ENCODE results near the gene POLR1D. TPM values are rescaled to one million over a fixed set of nuclear protein-coding genes. Genes with fewer than 3 reads are reported as not detected.
A peak's percentile ranks its signal among the peaks of the same experiment; 100 is the strongest.

The POLR1D gene
- total and polyA plus RNA-seq, 7 experiments from 2014 or later, result 111 to 176 (median 136) TPM

DNA sequence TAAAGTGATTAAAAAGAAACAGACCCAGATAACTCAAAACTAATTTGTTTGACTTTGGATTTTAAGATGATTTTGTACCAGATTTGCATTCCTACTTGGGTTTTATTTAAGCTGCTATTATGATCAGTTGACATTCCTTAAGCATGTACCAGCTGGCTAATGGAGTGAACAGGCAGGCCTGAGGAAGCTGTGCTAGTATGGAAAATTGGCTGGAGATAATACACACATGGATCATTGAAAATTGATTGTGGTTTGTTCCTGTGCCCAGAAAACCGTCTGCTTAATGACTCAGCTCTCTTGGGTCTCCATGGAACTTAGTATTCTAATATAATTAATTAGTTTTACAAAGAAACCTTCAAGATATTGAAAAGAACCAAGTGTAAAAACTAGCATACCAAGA is 22.6 kb downstream of the POLR1D start:
- ATAC-seq (no peak), DNase-seq (no peak)
- POLR2A ChIA-PET, result no interaction called here
- Histone ChIP-seq H3K36me3 (ENCODE audit: control insufficient read depth in 2 of 3, insufficient read depth in 3 of 3, low read length in 3 of 3) (peaks cover 0 to 14% (median 8%) of the 10 kb centered on the region in 3 experiments), H3K4me3 (ENCODE audit: low read length) (no peak overlapping the region), H3K4me1 (ENCODE audit: control insufficient read depth in 2 of 2, insufficient read depth in 2 of 2, low read length in 2 of 2) (no peaks in the 10 kb centered on the region), H3K27ac (ENCODE audit: low read depth, low read length) (no peak overlapping the region), H3K9me3 (ENCODE audit: control insufficient read depth in 2 of 3, low read length in 3 of 3) (no peaks in the 10 kb centered on the region), H3K27me3 (ENCODE audit: control insufficient read depth in 2 of 2, insufficient read depth in 2 of 2, low read length in 2 of 2) (no peaks in the 10 kb centered on the region)
- peak overlapping the region in 1 of 9 donors; percentile 24 for H3K27ac Mint-ChIP-seq
- H3K9me3 Mint-ChIP-seq, result peaks cover 0 to 11% (median 4%) of the 10 kb centered on the region in 11 donors
- H3K4me3 Mint-ChIP-seq, result no peak overlapping the region
- intact Hi-C loops (cut with micrococcal nuclease), result no loop called here
- CTCF ChIA-PET, result no interaction called here
- H3K4me1 Mint-ChIP-seq, result peaks cover 18 to 64% (median 45%) of the 10 kb centered on the region in 7 donors
- peaks cover 0 to 60% (median 33%) of the 10 kb centered on the region in 5 donors for H3K36me3 Mint-ChIP-seq
- H3K27me3 Mint-ChIP-seq, result no peaks in the 10 kb centered on the region

DNA sequence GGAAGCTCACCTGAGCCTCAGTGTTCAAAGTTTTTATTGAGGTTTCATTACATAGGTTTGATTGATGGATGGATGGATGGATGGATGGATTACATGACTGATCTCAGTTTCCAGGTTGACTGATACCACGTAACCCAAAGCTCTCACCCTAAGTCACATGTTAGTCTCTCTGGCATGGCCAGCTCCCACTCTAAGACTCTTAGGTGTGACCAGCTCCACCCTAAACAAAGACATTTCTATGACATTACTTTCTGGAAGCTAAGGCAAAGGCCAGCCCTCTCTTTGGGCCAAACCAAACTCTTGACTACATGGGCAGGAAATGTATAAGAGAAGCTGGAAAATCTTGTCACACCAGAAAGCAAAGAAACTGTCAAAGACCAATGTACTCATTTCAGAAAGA is 28.6 kb downstream of the POLR1D start:
- CTCF ChIA-PET, result no interaction called here

GRCh38 chr13:27654059-27654458 is 32.4 kb downstream of the POLR1D start:
- H3K27me3 Mint-ChIP-seq, result no peaks in the 10 kb centered on the region
- DNase-seq (no peak), ATAC-seq (no peak)
- Histone ChIP-seq H3K36me3 (ENCODE audit: control insufficient read depth in 2 of 3, insufficient read depth in 3 of 3, low read length in 3 of 3) (peaks cover 10 to 19% (median 16%) of the 10 kb centered on the region in 3 experiments), H3K27ac (ENCODE audit: low read depth, low read length) (no peak overlapping the region), H3K4me1 (ENCODE audit: control insufficient read depth in 2 of 2, insufficient read depth in 2 of 2, low read length in 2 of 2) (no peaks in the 10 kb centered on the region), H3K4me3 (ENCODE audit: low read length) (no peak overlapping the region), H3K9me3 (ENCODE audit: control insufficient read depth in 2 of 3, low read length in 3 of 3) (peaks cover 3 to 11% (median 7%) of the 10 kb centered on the region in 3 experiments), H3K27me3 (ENCODE audit: control insufficient read depth in 2 of 2, insufficient read depth in 2 of 2, low read length in 2 of 2) (no peaks in the 10 kb centered on the region)
- peaks cover 11 to 44% (median 35%) of the 10 kb centered on the region in 5 donors for H3K36me3 Mint-ChIP-seq
- CTCF ChIA-PET, result no interaction called here
- intact Hi-C loops (cut with micrococcal nuclease), result no loop called here
- H3K27ac Mint-ChIP-seq, result no peak overlapping the region
- POLR2A ChIA-PET, result no interaction called here
- H3K4me3 Mint-ChIP-seq, result no peak overlapping the region
- peaks cover 0 to 15% (median 7%) of the 10 kb centered on the region in 11 donors for H3K9me3 Mint-ChIP-seq
- H3K4me1 Mint-ChIP-seq, result peaks cover 0 to 16% (median 4%) of the 10 kb centered on the region in 7 donors

More for the DNA sequence above, 28.6 kb downstream of the POLR1D start:
- H3K9me3 ChIP-seq (ENCODE audit: control insufficient read depth in 2 of 3, low read length in 3 of 3), result peaks cover 3 to 11% (median 7%) of the 10 kb centered on the region in 3 experiments
- no peak overlapping the region for H3K4me3 ChIP-seq (ENCODE audit: low read length)
- ATAC-seq (no peak), DNase-seq (no peak)
- Mint-ChIP-seq H3K36me3 (peaks cover 11 to 63% (median 56%) of the 10 kb centered on the region in 5 donors), H3K27me3 (no peaks in the 10 kb centered on the region), H3K4me3 (no peak overlapping the region), H3K27ac (no peak overlapping the region), H3K9me3 (peaks cover 0 to 24% (median 9%) of the 10 kb centered on the region in 11 donors), H3K4me1 (peaks cover 0 to 25% (median 4%) of the 10 kb centered on the region in 7 donors)
- no peak overlapping the region for H3K27ac ChIP-seq (ENCODE audit: low read depth, low read length)
- H3K36me3 ChIP-seq (ENCODE audit: control insufficient read depth in 2 of 3, insufficient read depth in 3 of 3, low read length in 3 of 3), result peaks cover 10 to 31% (median 22%) of the 10 kb centered on the region in 3 experiments
- intact Hi-C loops (cut with micrococcal nuclease), result no loop called here
- H3K27me3 ChIP-seq (ENCODE audit: control insufficient read depth in 2 of 2, insufficient read depth in 2 of 2, low read length in 2 of 2), result no peaks in the 10 kb centered on the region
- H3K4me1 ChIP-seq (ENCODE audit: control insufficient read depth in 2 of 2, insufficient read depth in 2 of 2, low read length in 2 of 2), result no peaks in the 10 kb centered on the region
- POLR2A ChIA-PET, result no interaction called here

DNA sequence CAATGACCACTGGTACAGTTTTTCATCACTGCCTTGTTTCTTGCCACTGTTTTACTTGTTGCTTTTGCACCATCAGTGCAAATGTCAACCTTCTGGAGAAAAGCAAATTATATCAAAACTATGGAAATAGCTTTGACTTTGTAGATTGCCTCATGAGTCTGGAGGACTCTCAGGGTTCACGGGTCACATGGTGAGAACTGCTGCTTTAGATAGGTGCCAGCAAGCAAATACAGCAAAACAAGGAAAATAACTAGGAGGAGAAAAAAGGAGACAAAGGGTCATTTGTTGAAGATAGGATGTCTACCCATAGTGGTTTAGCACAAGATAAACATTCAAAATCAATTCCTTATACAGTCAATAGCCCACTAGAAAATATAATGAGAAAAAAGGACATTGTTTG is 33.1 kb downstream of the POLR1D start:
- Histone ChIP-seq H3K27ac (ENCODE audit: low read depth, low read length) (no peak overlapping the region), H3K27me3 (ENCODE audit: control insufficient read depth in 2 of 2, insufficient read depth in 2 of 2, low read length in 2 of 2) (no peaks in the 10 kb centered on the region)

DNA sequence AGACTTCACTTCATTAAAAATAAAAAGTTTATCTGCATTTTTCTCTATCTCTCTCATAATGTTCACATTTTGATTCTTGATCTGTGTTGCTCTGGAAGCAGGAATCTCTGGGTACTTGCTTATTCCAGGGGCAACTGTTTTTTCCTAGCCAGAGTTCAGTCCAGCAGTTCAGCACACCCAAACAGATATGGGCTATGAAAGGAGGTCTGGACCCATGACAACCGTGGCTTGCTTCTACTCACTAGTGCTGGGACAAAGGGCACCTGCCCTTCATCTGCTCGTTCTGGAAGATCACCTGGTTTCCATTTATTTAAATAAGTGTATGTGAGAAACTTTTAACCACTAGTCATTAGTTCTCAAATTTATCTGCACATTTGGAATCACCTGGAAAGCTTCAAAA is 36.0 kb downstream of the POLR1D start:
- no peak overlapping the region for H3K4me3 Mint-ChIP-seq
- CTCF ChIA-PET, result no interaction called here

More for the DNA sequence above, 33.1 kb downstream of the POLR1D start:
- Mint-ChIP-seq H3K4me3 (no peak overlapping the region), H3K27ac (no peak overlapping the region), H3K36me3 (peaks cover 7 to 41% (median 28%) of the 10 kb centered on the region in 5 donors), H3K27me3 (no peaks in the 10 kb centered on the region), H3K4me1 (peaks cover 2 to 20% (median 4%) of the 10 kb centered on the region in 7 donors), H3K9me3 (peaks cover 0 to 11% (median 6%) of the 10 kb centered on the region in 11 donors)
- Histone ChIP-seq H3K4me3 (ENCODE audit: low read length) (no peak overlapping the region), H3K9me3 (ENCODE audit: control insufficient read depth in 2 of 3, low read length in 3 of 3) (peaks cover under 1 to 7% (median 7%) of the 10 kb centered on the region in 3 experiments), H3K36me3 (ENCODE audit: control insufficient read depth in 2 of 3, insufficient read depth in 3 of 3, low read length in 3 of 3) (peaks cover 7 to 12% (median 10%) of the 10 kb centered on the region in 3 experiments), H3K4me1 (ENCODE audit: control insufficient read depth in 2 of 2, insufficient read depth in 2 of 2, low read length in 2 of 2) (no peaks in the 10 kb centered on the region)
- intact Hi-C loops (cut with micrococcal nuclease), result loop anchor here in 1 of 2 donors (5.0 kb wide), 1 partner anchor 33 kb away; the partner anchor contains the start of genes LNX2 and POLR1D
- ChIA-PET CTCF (no interaction called here), POLR2A (no interaction called here)
- DNase-seq, result no peak
- no peak for ATAC-seq

DNA sequence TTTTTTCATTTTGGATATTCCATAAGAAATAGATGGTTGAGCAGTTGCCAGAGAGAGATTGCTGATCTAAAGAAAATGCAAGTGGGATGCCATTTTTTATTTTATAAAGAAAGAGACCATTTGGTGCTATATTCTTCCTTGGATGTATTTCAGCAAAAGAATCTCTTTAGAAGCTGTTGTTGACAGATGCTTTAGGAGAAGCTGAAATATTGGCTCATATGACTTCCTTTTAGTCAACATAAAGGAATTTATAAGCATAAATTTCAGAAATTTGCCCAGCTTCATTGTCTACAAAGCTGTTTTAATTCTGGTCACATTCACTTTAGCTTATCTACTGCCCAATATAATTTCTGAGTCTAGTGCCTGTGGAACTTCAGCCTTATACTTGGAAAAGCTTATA is 36.9 kb downstream of the POLR1D start:
- no peaks in the 10 kb centered on the region for H3K4me1 ChIP-seq (ENCODE audit: control insufficient read depth in 2 of 2, insufficient read depth in 2 of 2, low read length in 2 of 2)
- H3K27ac ChIP-seq (ENCODE audit: low read depth, low read length), result no peak overlapping the region
- intact Hi-C loops (cut with micrococcal nuclease), result loop anchor here in 1 of 2 donors (5.0 kb wide), 1 partner anchor 36 kb away; the partner anchor contains the start of genes LNX2 and POLR1D
- H3K4me3 Mint-ChIP-seq, result no peak overlapping the region
- no peak overlapping the region for H3K4me3 ChIP-seq (ENCODE audit: low read length)
- no peaks in the 10 kb centered on the region for H3K27me3 Mint-ChIP-seq
- no peak overlapping the region for H3K27ac Mint-ChIP-seq
- ATAC-seq (no peak), DNase-seq (no peak)
- H3K4me1 Mint-ChIP-seq, result peaks cover 4 to 21% (median 12%) of the 10 kb centered on the region in 7 donors
- peaks cover 4 to 17% (median 7%) of the 10 kb centered on the region in 5 donors for H3K36me3 Mint-ChIP-seq
- H3K9me3 ChIP-seq (ENCODE audit: control insufficient read depth in 2 of 3, low read length in 3 of 3), result no peaks in the 10 kb centered on the region
- CTCF ChIA-PET, result interaction anchor here (0.6 kb wide), 1 partner anchor 216 kb away, joined by 4 read pairs; no protein-coding TSS in a partner anchor
- H3K27me3 ChIP-seq (ENCODE audit: control insufficient read depth in 2 of 2, insufficient read depth in 2 of 2, low read length in 2 of 2), result no peaks in the 10 kb centered on the region
- H3K9me3 Mint-ChIP-seq, result no peaks in the 10 kb centered on the region
- POLR2A ChIA-PET, result no interaction called here
- H3K36me3 ChIP-seq (ENCODE audit: control insufficient read depth in 2 of 3, insufficient read depth in 3 of 3, low read length in 3 of 3), result no peaks in the 10 kb centered on the region

More for the DNA sequence above, 36.0 kb downstream of the POLR1D start:
- ATAC-seq, result no peak
- intact Hi-C loops (cut with micrococcal nuclease), result loop anchor here in 1 of 2 donors (2.0 to 5.0 kb wide), 2 partner anchors 35 to 47 kb away; partner anchors contain the start of genes LNX2 and POLR1D
- Histone ChIP-seq H3K9me3 (ENCODE audit: control insufficient read depth in 2 of 3, low read length in 3 of 3) (no peaks in the 10 kb centered on the region), H3K4me3 (ENCODE audit: low read length) (no peak overlapping the region), H3K4me1 (ENCODE audit: control insufficient read depth in 2 of 2, insufficient read depth in 2 of 2, low read length in 2 of 2) (no peaks in the 10 kb centered on the region), H3K27me3 (ENCODE audit: control insufficient read depth in 2 of 2, insufficient read depth in 2 of 2, low read length in 2 of 2) (no peaks in the 10 kb centered on the region), H3K27ac (ENCODE audit: low read depth, low read length) (no peak overlapping the region), H3K36me3 (ENCODE audit: control insufficient read depth in 2 of 3, insufficient read depth in 3 of 3, low read length in 3 of 3) (no peaks in the 10 kb centered on the region)
- Mint-ChIP-seq H3K4me1 (peaks cover 4 to 26% (median 8%) of the 10 kb centered on the region in 7 donors), H3K27me3 (no peaks in the 10 kb centered on the region), H3K27ac (peak overlapping the region in 1 of 9 donors; percentile 72), H3K9me3 (no peaks in the 10 kb centered on the region), H3K36me3 (peaks cover 4 to 22% (median 10%) of the 10 kb centered on the region in 5 donors)
- DNase-seq, result no peak
- POLR2A ChIA-PET, result no interaction called here
